B cell (primary cell): ENCODE results near the gene RBMS3.

Source experiments
- CTCF ChIP-seq: fragments of 200-600 bp; IDR thresholded peaks from one replicate; pipeline ENCODE4 v1.8.0; 2022; ENCODE audit warnings: antibody characterized with exemption, mild to moderate bottlenecking
- EZH2 ChIP-seq: IDR thresholded peaks from 2 replicates; pipeline ENCODE4 v1.6.1; 2012; ENCODE audit warnings: borderline replicate concordance, low read depth, mild to moderate bottlenecking, moderate library complexity, low read length; ENCODE audit not compliant: insufficient read depth, poor library complexity, severe bottlenecking

GRCh38 chr3:29972320-29972993, 691.6 kb downstream of the RBMS3 start:
- TF ChIP-seq CTCF (no peak), EZH2 (no peak)
